NB4 (cell line): ENCODE data around the gene VMO1.

Source experiments
- DNase-seq: peaks from one replicate; pipeline ENCODE4 v3.0.0; 2010; ENCODE audit warnings: low read depth
- H3K4me3 ChIP-seq: one replicate; pipeline ENCODE4 v1.5.1; 2011; ENCODE audit warnings: mild to moderate bottlenecking, low read depth, low read length, moderate library complexity
- MYC ChIP-seq: IDR thresholded peaks from 2 replicates; pipeline ENCODE4 v1.6.1; 2011; ENCODE audit warnings: low read depth, low read length
- POLR2A ChIP-seq: IDR thresholded peaks from 2 replicates; pipeline ENCODE4 v1.6.1; 2011; ENCODE audit warnings: mild to moderate bottlenecking; ENCODE audit not compliant: insufficient read length; ENCODE audit errors: extremely low read depth
- TF ChIP-seq, protein P1 (sequence below): IDR thresholded peaks from one replicate; pipeline ENCODE4 v1.5.1; 2012; ENCODE audit warnings: low read depth, low read length
- TF ChIP-seq, protein P2 (sequence below): IDR thresholded peaks from 2 replicates; pipeline ENCODE4 v1.6.1; 2011; ENCODE audit warnings: low read depth, low read length

VMO1 gene

GRCh38 chr17:4823373-4824089 lies 37.4 kb upstream of the VMO1 start:
- TF ChIP-seq, protein P1, sequence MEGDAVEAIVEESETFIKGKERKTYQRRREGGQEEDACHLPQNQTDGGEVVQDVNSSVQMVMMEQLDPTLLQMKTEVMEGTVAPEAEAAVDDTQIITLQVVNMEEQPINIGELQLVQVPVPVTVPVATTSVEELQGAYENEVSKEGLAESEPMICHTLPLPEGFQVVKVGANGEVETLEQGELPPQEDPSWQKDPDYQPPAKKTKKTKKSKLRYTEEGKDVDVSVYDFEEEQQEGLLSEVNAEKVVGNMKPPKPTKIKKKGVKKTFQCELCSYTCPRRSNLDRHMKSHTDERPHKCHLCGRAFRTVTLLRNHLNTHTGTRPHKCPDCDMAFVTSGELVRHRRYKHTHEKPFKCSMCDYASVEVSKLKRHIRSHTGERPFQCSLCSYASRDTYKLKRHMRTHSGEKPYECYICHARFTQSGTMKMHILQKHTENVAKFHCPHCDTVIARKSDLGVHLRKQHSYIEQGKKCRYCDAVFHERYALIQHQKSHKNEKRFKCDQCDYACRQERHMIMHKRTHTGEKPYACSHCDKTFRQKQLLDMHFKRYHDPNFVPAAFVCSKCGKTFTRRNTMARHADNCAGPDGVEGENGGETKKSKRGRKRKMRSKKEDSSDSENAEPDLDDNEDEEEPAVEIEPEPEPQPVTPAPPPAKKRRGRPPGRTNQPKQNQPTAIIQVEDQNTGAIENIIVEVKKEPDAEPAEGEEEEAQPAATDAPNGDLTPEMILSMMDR: no peak
- no peak for TF ChIP-seq POLR2A
- TF ChIP-seq, protein P2, sequence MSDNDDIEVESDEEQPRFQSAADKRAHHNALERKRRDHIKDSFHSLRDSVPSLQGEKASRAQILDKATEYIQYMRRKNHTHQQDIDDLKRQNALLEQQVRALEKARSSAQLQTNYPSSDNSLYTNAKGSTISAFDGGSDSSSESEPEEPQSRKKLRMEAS: no peak
- no peak for TF ChIP-seq MYC
- DNase-seq: no peak
- no peak overlapping the region for H3K4me3 ChIP-seq

- H3K4me3 ChIP-seq: no peak overlapping the region
- no peak for TF ChIP-seq MYC
- TF ChIP-seq, protein P1: no peak
- no peak for TF ChIP-seq POLR2A
- TF ChIP-seq, protein P2: no peak
- DNase-seq: no peak
Measured at GRCh38 chr17:4822835-4823234, 36.7 kb upstream of the VMO1 start.

GRCh38 chr17:4818276-4818675 lies 32.1 kb upstream of the VMO1 start:
- no peak for DNase-seq
- H3K4me3 ChIP-seq: no peak overlapping the region

DNA sequence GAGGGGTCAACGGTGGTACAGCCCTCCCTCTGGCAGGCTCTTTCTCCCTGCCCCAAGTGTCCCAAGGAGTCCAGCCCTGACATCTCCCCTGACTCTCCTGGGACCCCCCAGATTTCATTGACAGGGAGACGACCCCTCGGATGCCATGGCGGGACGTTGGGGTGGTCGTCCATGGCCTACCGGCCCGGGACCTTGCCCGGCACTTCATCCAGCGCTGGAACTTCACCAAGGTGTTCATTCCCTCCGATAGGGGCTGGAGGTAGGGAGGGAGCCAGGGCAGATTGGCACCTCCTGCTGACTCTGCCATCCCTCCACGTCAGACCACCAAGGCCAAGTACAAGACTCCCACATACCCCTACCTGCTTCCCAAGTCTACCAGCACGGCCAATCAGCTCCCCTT lies 30.7 kb upstream of the VMO1 start:
- TF ChIP-seq MYC: no peak
- TF ChIP-seq, protein P1: no peak
- no peak for TF ChIP-seq POLR2A
- TF ChIP-seq, protein P2: no peak
- H3K4me3 ChIP-seq: no peak overlapping the region
- DNase-seq: no peak

More at GRCh38 chr17:4818276-4818675, 32.1 kb upstream of the VMO1 start:
- no peak for TF ChIP-seq MYC
- no peak for TF ChIP-seq POLR2A
- TF ChIP-seq, protein P2: no peak
- TF ChIP-seq, protein P1: no peak

- no peak overlapping the region for H3K4me3 ChIP-seq
- TF ChIP-seq, protein P2: no peak
- TF ChIP-seq MYC (no peak), POLR2A (no peak)
- TF ChIP-seq, protein P1: no peak
- DNase-seq: no peak
Measured at GRCh38 chr17:4815043-4815675, 29.0 kb upstream of the VMO1 start.
